Breast epithelium (tissue), 3 donors: ENCODE data around the gene FAM217B.

Experiments
- POLR2A ChIP-seq: fragments of 450-650 bp; IDR thresholded peaks from one replicate; pipeline ENCODE4 v1.6.1; 2016; ENCODE audit warnings: antibody characterized with exemption, mild to moderate bottlenecking, moderate library complexity
- TF ChIP-seq, protein P1 (sequence below), 3 donors: fragments of 450-650 bp; IDR thresholded peaks; one replicate each; pipeline ENCODE4 v1.5.1; 2016 to 2017; ENCODE audit warnings: antibody characterized with exemption in 3 of 3, mild to moderate bottlenecking in 3 of 3, moderate library complexity in 3 of 3

DNA sequence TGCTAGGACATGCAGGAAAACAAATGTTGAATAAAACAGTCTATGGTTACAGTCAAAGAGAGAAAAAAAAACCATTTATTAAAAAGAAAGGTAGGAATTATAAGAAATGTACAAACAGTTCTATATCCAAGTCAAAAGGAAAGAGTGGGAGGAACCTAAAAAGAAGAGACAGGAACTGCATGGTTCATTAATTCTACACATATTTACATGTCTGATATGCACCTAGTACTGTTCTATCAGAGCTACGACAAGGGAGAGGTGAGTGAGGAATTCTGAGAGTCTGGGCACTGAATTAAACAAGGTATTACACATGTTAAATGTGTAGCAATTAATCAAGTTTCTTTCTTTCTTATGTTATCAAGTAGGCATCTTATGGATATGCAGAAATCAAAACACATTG lies 48.6 kb upstream of the FAM217B start:
- TF ChIP-seq, protein P1, sequence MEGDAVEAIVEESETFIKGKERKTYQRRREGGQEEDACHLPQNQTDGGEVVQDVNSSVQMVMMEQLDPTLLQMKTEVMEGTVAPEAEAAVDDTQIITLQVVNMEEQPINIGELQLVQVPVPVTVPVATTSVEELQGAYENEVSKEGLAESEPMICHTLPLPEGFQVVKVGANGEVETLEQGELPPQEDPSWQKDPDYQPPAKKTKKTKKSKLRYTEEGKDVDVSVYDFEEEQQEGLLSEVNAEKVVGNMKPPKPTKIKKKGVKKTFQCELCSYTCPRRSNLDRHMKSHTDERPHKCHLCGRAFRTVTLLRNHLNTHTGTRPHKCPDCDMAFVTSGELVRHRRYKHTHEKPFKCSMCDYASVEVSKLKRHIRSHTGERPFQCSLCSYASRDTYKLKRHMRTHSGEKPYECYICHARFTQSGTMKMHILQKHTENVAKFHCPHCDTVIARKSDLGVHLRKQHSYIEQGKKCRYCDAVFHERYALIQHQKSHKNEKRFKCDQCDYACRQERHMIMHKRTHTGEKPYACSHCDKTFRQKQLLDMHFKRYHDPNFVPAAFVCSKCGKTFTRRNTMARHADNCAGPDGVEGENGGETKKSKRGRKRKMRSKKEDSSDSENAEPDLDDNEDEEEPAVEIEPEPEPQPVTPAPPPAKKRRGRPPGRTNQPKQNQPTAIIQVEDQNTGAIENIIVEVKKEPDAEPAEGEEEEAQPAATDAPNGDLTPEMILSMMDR (IDR thresholded peaks at IDR 0.05) = no peak
- no peak for TF ChIP-seq POLR2A
